NCI-H1436 treated with DMSO at 0.1 percent for 48 hours (cell line): ENCODE results near the gene BTBD9.

Experiments
- DNase-seq: peaks from one replicate; lab custom pipeline; 2025; lab: John Stamatoyannopoulos, UW

The BTBD9 gene

DNA sequence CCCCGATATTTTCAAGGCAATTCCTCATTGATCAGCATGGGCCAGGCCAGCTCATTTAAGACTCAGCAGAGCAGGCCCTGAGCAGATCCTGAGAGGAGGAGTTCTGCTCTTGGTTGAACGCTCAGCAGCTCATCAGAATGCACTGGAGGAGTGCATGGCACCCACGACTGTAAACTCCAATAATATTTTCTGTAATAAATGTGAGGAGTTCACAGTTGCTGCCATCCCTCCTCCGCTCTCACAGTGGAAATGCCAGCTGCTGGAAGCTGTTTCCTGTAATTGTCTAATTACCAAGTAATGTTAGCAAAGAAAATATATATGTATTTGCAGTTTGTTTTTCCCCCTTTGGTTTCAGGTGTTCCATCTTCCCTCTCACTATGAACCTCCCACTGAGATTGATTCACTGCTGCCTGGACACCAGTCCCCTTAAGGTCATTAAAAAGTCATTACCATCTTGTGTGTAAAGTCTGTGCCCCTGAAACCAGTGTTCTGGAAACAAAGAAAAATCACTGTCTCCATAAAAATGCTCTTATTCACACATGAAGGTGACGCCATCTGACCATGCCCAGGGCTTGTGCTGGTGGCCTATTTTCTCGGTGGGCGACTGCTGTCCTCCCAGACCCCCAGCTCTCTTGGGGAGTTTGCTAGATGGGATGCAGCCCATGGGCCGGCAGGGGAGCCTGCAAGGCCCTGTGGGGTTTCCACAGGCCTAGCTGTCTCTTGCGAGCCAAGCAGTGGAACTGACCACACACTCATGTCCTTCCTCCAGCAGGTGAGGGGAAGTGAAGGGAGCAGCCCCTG is 446.0 kb downstream of the BTBD9 start:
- DNase-seq = no peak

DNA sequence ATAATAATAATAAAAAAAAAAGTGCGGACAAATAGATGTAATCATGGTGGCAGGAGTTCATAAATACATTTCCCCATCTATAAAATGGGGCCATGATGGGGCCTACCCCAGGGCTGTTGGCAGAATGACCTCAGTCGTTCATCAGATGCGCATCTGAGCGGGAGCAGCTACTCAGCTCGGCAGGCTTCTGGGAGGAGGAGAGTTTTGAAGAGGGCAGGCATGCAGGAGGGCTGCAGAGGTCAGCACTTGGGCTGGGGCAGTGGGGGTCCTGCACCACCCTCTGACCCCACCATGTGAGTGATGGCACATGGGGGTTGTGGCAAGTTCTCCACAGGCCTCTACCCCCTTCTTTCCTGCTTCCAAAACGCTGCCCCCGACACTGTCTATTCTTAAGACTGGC is 446.7 kb downstream of the BTBD9 start:
- no peak for DNase-seq

DNA sequence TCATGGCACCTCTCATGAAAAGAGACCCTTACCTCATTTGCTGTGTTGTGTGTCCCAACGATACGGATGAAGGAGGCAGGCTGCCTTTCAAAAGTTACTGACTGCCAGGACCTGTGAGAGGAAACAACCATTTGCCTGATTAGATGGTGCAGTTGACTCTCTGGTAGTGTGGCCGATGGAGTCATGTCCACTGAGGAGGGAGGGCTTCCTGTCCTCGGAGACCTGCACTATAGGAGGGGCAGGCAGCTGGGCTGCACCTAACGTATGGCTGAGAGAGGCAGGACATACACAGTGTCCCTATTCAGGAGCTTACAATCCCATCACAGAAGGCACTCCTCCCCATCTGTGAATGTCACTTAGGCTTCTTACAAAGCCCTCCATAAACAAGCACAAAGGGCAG is 447.2 kb downstream of the BTBD9 start:
- no peak for DNase-seq

DNA sequence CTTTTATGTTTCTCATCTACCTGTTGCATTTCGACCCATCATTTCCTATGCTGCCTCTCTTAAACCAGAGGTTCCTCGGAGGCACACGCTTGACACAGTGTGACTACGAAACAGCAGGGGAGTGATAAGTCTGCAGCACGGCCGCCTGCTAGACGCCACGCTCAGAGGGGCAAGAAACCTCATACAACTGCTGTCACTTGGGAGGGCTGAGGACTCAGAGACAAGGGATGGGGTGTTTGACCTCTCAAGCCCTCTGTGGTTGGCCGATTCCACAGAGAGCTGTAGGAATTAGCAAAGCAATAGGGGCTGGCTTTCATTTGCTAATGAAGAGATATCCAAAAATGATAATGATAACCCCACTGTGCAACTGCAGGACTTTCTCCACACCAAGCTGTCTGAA is 447.7 kb downstream of the BTBD9 start:
- no peak for DNase-seq

DNA sequence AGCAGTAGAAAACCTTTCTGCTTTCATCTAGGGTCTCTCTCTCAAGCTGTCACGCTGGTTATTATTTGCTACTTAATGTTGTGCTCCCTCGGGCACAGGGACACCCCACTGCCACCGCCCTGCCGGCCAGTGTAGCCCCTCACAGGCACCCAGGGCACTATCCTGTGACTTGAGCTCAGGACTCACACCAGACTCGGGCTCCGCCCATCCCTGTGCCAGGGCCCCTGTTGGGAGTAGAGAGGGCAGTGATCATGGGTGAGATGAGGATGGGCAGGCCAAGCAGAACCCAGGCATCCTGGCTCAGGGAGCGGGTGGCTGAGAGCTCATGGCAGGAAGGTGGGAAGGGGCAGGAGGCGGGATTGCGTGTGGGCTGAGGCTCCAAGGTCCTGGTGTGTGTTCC is 448.3 kb downstream of the BTBD9 start:
- DNase-seq = no peak

DNA sequence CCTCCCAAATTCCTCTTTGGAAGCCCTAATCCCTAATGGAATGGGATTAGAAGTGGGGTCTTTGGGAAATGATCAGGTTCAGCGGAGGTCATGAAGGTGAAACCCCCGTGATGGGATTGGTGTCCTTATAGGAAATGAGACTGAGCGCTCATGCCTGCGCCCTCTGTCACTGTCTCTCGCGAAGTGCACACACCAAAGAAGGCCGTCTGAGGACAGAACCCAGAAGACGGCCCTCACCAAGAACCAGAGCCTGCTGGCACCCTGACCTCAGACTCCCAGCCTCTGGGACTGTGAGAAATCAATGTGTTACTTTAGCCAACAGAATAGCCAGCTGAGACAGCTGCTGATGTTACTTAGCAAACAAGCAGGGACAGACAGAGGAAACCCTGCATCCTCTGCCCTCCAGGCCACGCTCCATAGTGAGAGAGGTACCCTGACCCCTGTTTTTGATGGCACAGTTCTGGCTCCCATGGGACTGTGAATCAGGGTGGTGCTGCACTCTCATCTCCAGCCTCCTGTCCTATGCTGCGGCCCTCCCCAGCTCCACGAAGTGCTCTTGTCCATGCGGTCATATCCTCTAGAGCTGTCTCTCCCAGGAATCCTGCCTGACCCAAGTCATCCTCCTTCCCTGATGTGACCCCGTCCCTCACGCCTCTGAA is 450.9 kb downstream of the BTBD9 start:
- no peak for DNase-seq

DNA sequence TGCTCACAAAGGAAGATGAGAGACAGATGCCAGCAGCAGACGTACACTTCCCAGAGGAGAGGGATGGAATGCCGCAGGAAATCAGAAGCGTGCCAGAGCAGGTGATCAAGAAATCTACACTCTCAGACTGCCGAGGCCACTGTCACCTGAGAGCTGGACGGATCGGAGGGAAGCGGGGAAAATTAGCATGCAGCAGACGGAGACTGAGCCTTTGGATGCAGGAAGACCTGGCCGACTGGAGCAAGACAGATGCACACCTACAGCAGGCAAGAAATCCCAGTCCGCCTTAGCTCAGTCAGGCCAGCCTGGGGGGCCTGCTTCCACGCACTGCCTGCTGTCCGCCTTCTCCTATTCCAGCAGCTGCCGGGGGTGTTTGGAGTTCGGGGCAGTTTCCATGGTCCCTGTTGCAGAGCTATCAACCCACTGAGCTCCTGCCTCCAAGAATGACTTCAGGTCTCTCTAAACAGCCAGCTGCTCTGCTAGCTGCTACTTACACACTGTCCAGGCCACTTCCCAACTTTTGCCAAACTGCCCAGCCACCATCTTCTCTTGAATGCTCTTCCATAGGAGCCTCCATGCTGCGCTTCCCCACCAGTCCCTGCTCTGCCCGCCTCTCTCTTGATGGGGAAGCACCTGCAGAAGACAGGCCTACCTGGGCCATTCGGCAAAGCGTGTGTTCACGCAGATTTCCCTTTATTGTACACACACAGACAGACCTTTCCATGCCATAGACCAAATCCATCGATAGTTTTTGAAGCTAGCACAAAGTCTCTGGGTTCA is 451.7 kb downstream of the BTBD9 start:
- DNase-seq = no peak

DNA sequence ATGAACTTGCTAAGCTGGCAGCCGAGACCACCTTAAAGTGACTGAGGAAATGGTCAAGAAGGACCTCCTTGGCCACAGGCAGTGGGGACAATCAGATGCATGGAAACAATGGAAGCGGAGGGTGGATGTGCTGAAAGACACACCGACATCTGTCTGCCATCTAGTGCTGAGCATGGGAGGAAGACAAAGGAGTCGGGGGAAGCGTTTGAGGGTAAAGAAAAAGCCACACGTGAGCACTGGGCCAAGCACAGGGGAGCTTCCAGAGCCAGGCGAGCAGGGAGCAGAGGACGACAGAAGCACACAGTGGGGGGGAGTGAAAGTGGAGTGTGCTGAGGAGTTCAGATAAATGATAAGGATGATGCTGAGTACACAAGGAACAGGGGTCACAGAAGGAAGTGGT is 452.4 kb downstream of the BTBD9 start:
- no peak for DNase-seq

DNA sequence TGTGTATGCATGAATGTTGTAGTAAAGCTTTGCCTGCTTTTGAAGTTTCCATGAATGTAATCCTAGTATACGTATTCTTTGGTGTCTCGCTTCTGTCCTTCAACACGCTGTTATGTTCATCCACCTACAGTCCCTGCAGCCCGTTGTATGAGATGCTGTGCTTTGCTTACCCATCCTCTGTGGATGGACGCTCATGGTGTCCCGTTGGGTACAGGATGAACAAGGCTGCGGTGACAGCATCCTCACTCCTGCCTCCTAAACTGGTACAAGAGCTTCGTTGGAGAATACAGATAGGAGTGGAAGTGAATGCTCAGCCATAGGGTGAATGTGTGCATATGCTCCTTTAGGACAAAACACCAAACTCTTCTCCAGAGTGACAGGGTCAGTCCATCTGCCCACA is 454.0 kb downstream of the BTBD9 start:
- no peak for DNase-seq

DNA sequence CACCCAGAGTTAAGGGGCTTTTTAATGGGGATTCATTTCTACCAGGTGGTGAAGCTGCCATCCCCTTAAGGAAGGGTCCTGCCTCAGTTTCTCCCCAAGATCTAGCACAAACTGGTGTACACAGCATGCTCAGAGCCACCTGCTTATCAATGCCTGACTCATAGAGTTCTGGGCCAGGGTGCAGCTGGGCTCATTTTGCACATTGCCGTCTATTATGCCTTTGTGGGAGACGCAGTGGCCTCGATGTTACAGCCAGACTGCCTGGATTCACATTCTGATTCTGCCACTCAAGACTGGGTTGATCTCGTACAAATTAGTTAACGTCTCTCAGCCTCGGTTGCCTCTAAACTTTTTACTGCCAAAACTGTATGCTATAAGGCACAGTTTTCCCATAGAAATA is 454.5 kb downstream of the BTBD9 start:
- no peak for DNase-seq

DNA sequence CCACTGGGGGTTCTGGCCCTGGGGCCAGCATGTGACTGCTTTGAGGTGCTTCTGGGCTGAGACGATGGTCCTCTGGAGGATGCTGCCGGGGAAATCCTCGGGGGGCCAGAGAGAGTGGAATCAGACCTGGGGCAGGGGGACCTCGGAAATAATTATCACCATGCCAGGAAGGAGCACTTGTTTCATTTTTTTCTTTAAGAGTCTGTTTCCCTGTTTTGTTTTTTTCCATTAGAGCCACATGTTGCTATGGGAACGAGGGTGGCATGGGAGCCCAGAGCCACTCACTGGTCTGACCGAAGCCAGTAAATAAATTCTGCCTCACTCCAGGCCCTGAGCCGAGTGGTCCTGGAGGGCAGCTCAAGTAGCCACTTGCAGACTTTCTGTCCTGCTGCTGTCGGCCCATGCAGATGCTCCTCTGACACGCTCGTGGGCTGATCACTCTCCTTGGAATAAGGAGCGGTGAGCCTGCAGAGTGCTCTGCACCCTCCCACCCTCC is 455.1 kb downstream of the BTBD9 start:
- DNase-seq = no peak

DNA sequence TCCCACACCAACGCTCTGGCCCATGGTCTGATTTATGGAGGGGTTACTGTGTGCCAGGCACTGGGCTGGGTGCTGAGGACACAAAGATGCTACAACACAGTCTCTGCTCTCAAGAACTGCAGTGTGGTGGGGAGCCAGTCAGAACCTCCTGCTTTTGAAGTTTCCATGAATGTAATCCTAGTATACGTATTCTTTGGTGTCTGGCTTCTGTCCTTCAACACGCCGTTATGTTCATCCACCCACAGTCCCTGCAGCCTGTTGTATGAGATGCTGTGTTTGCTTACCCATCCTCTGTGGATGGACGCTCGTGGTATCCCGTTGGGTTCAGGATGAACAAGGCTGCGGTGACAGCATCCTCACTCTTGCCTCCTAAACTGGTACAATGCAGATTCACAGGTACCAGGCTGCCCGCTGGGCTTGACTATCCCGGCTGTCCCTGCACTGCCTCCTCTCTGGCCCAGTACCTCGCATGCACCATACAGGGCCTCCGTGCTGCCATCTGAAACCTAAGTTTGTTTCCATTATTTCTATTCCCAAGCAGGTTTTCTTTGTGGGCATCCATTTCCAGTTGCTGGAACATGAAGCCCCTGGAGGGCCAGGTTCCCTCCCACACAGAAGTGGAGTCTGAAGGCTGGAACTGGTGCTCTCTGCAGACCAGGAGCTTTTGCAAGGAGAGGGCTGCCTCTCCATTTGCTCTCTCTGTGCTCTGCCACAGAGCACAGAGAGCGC is 455.7 kb downstream of the BTBD9 start:
- DNase-seq = no peak

DNA sequence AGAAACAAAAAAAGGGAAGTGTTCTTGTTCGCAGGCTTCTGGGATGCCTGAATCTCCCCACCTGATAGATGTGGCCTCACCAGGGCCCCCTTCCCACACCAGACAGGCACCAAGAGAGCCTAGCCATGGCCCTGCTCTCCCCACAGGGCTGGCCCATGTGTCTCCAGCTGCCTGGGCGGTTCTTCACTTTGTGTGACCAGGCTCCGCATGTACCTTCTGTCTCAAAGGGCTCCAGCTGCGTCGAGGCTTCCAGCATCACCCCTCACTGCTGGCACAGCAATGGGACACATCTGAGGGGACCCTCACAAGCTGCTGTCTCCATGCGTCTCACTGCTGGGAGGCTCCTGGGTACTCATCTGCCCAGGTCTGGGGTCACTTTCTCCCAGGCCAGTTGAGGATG is 457.3 kb downstream of the BTBD9 start:
- DNase-seq = no peak

DNA sequence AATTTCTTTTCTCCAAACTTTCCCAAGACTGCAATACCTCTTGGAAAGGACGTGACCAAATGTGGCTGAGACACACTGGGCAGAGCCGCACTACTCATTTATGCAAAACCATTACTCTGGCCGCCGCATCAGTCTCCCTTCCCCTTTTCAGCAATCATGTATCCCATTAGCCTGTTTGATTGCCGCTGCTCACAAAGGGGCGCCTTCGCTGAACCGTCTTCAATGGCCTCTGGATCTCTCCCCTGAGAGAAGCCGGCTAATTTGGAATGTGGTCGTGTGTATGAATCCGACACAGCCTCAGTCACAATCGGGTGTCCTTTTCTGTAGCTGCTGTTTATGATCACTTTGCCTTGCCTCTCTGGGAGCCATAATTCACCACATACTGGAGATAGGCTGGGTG is 459.1 kb downstream of the BTBD9 start:
- no peak for DNase-seq

DNA sequence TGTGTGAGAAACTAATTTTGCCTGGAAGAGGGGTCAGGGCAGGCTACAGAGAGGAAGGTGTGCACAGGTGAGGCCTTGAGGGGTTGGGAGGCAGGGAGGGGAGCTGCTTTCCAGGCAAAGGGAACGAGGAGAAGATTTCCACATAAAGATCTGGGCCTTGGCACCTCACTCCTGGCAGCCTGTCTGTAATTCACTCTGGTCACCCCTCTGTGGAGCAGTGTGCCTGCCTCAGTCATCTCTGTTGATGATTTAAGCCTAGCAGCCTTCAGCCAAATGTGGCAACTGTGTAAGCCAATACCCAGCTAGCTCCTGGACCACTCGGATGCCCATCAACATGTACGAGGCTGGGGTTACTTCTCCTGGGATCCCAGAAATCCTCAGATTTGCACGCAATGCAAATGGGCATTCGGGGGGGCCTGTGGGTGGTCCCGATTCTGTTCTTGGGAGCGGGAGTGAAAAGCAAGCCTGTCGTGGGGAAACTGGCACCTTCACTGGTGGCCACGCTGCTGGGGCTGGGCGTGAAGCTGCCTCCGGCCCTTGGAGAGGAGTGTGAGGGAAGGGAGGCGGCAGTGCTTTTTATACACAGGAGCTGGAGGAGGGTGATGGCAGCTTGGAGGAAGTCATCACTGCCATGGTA is 459.8 kb downstream of the BTBD9 start:
- no peak for DNase-seq

DNA sequence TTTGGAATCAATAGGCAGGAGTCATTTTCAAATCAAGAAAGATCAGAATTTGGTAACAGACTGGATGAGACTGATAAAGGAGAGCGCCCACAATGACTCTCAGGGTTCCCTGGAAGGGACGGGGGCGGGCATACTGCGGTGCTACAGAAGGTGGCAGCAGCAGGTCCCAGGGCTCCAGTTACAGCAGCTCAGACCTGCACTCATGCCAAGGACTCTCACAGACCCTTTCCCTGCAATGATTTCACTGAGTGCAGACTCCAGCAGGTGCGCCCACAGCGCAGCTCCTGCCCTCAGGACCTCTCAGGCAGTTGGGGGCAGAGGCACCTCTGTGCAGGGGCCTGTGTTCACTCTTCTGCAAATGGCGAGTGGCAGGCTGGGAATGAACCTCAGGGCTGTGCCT is 460.4 kb downstream of the BTBD9 start:
- DNase-seq = peak; percentile 29

DNA sequence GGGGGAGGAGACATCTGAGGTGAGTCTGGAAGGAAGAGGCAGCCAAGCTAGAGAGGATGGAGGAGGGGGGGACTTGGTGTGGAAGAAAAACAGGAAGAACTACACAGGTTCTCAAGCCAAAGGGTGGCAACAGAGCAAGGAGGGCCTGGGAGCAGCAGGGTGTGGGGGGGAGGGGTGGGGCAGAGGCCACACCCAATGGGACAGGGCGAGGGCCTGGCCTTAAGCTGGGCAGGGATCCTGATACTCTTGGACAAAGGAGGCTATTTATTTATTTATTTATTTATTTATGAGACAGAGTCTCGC is 461.2 kb downstream of the BTBD9 start:
- no peak for DNase-seq

DNA sequence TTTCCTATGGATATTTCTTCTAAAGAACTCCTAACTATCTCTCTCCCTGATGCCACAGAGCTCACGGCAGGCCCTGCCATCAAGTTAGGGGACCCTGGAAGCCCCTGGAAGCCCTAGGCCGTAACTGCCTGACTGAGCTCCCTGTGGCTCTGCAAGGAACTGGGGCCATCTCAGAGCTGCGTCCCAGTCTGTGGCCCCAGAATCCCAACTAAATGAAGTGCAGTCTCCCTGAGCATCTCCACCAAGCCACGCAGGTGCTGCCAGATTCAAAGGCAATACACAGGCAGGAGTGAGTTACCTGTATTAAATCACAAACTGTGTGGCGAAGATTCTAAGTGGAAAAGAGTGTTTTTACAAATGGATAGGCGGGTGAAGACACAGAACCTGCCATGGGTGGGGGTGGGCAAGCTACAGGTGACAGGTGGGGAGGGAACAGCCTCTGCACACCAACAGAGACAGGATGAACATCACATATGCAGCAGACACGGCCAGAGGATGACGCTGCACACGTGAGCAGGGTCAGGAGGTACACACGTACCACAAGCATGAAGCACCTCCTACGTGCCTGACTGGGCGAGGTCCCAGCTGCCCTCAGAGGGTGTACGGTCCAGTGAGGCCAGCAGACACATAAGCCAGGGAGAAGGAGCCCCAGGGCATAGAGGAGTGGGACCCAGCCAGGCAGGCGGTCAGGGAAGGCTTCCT is 461.7 kb downstream of the BTBD9 start:
- DNase-seq = no peak

DNA sequence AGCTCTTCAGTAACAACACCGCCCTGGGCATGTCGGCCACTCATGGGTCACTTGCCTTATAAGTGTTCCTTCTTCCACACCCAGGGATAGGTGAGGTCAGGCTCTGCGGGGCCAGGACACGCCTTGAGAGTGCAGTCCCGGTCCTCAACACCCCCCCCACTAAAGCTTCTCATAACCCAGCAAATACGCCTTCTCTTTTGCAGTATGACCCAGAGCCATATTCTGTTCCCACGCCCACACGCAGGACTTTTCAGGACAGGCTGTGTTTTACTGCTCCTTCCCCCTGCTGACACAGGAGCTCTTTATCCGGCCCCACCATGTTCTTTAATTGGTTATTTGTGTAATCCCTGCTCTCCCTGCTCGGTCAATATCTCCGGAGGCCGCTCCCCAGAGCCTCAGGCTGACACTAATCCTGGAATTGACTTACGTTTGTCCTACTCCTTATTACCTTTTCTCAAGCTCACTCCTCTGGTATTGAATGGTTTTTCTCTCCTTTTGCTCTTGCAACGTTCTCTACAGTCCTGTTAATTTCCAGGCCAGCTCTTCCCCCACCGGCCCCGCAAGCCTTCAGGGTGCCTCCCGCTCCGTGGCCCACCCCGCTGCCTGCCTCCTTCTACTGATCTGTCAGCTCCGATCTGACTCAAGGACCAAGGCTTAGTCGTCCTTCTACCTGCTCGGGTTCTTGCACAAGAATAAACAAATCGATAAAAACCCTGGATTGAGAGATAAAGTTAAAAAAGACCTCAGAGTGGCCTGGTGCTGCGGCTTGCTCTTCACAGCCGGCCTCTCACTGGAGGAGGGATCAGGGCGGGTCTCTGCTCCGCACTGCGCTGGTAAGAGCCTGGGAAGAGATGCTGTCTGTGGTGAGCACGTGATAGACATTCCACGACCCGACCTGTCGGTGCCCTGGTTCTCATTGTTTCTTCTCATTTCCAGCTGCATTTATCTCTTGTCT is 462.7 kb downstream of the BTBD9 start:
- no peak for DNase-seq

DNA sequence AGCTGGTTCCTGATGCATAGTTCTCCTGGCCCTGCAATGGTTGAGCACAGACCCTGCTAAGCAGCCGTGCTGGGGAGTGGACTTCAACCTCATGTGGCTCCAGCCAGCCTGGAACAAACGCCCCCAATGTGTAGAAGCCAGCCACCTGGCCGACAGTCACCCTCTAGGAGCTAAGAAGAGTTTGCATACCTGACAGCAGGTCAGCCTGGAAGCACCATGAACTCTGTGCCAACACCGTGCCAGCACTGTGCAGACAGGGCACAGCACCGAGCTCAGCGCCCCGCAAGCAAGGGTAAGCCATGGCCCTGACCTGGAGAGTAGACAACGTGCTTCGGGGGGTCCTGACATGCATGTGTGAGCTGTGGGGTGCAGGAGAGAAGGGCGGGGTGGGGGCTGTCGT is 463.9 kb downstream of the BTBD9 start:
- no peak for DNase-seq
